Esophagus squamous epithelium (tissue), 5 donors: Measurements from ENCODE around the gene RABGAP1L. TPM values are rescaled to one million over a fixed set of nuclear protein-coding genes. Genes with fewer than 3 reads are reported as not detected.

Source experiments
- DNase-seq: peaks from one replicate; lab custom pipeline; 2025; lab: John Stamatoyannopoulos, UW
- H3K27ac ChIP-seq, 4 donors: fragments of 200-600 bp; sonication (generic); one replicate each; pipeline ENCODE4 v1.5.1; 2016 to 2019; ENCODE audit warnings: mild to moderate bottlenecking in 1 of 4
- H3K27me3 ChIP-seq, 4 donors: fragments of 200-600 bp; sonication (generic); 1 replicate in 3 of 4; 2 replicates in 1 of 4; pipeline versions ENCODE4 v1.5.1 to v1.6.0; 2017 to 2021; ENCODE audit warnings: antibody characterized with exemption in 1 of 4
- H3K36me3 ChIP-seq, 3 donors: fragments of 200-600 bp; sonication (generic); one replicate each; pipeline ENCODE4 v1.5.1; 2016 to 2019
- H3K4me1 ChIP-seq, 3 donors: fragments of 200-600 bp; sonication (generic); one replicate each; pipeline ENCODE4 v1.5.1; 2017 to 2019
- H3K4me3 ChIP-seq, 4 donors: fragments of 200-600 bp; sonication (generic); 1 replicate in 3 of 4; 2 replicates in 1 of 4; pipeline ENCODE4 v1.5.1; 2016 to 2019; ENCODE audit warnings: mild to moderate bottlenecking in 2 of 4, moderate library complexity in 1 of 4
- H3K9me3 ChIP-seq, 3 donors: fragments of 200-600 bp; sonication (generic); one replicate each; pipeline ENCODE4 v1.5.1; 2016 to 2019
- POLR2A ChIP-seq, 4 donors: fragments of 450-650 bp; IDR thresholded peaks; one replicate each; pipeline ENCODE4 v1.6.1; 2017; ENCODE audit warnings: antibody characterized with exemption in 4 of 4, mild to moderate bottlenecking in 4 of 4, moderate library complexity in 3 of 4
- WGBS, 2 donors: methylation state at CpG; one replicate each; pipeline ENCODE4 v1.1.5; 2018; 5-methylcytosine and 5-hydroxymethylcytosine counted together
- intact Hi-C: fragments of 100-400 bp; cut with DNase I; formaldehyde crosslinking; loops from one replicate; pipeline ENCODE4 v1.15.0; 2022
- total RNA-seq, 4 donors: library from RNA; depleted of rRNA; stranded (reverse); fragments of >200 nt; gene quantifications; one replicate each; pipeline ENCODE4 v1.1.0, GENCODE V29; 2016
- TF ChIP-seq, protein P1 (sequence below), 6 experiments: fragments of 450-650 bp in 4 of 6; fragments of 200-600 bp in 2 of 6; sonication (generic) in 2 of 6; IDR thresholded peaks; one replicate each; pipeline ENCODE4 v1.5.1; 2016 to 2019; ENCODE audit warnings: antibody characterized with exemption in 6 of 6, mild to moderate bottlenecking in 4 of 6, moderate library complexity in 4 of 6
- donor health status: DM: yes; HTN: yes; CAD: no.

RABGAP1L gene
- total RNA-seq, 4 donors from 2014 or later = 35.7 to 45.6 (median 41.0) TPM

DNA sequence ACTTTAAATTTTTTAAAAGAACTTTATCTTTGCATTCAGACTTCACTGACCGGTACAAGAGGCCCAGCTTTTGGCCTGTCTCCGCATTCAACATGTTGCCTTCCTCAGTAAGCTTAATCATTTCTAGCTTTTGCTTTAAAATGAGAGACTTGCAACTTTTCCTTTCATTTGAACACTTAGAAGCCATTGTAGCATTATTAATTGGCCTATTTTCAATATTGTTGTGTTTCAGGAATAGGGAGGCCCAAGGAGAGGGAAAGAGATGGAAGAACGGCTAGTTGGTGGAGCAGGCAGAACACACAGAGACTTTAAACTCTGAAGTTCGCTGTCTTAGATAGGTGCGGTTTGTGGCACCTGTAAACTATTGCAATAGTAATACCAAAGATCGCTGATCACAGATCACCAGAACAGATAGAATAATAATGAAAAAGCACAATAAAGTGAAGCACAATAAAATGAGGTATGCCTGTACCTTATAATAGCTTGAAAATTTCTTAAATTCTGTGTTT, 31.4 kb downstream of the RABGAP1L start:
- no peak for DNase-seq
- intact Hi-C loops = no loop called here
- H3K27ac ChIP-seq = no peak overlapping the region
- TF ChIP-seq POLR2A (IDR thresholded peaks at IDR 0.05) = no peak
- TF ChIP-seq, protein P1, sequence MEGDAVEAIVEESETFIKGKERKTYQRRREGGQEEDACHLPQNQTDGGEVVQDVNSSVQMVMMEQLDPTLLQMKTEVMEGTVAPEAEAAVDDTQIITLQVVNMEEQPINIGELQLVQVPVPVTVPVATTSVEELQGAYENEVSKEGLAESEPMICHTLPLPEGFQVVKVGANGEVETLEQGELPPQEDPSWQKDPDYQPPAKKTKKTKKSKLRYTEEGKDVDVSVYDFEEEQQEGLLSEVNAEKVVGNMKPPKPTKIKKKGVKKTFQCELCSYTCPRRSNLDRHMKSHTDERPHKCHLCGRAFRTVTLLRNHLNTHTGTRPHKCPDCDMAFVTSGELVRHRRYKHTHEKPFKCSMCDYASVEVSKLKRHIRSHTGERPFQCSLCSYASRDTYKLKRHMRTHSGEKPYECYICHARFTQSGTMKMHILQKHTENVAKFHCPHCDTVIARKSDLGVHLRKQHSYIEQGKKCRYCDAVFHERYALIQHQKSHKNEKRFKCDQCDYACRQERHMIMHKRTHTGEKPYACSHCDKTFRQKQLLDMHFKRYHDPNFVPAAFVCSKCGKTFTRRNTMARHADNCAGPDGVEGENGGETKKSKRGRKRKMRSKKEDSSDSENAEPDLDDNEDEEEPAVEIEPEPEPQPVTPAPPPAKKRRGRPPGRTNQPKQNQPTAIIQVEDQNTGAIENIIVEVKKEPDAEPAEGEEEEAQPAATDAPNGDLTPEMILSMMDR (IDR thresholded peaks at IDR 0.05) = no peak
- no peaks in the 10 kb centered on the region for H3K9me3 ChIP-seq
- WGBS, 2 donors = 84 to 87% methylated on average over 6 of the region's 6 CpGs
- peaks cover 0 to 10% (median 0%) of the 10 kb centered on the region in 3 donors for H3K4me1 ChIP-seq
- H3K4me3 ChIP-seq = no peak overlapping the region
- H3K27me3 ChIP-seq = no peaks in the 10 kb centered on the region
- H3K36me3 ChIP-seq = no peaks in the 10 kb centered on the region

DNA sequence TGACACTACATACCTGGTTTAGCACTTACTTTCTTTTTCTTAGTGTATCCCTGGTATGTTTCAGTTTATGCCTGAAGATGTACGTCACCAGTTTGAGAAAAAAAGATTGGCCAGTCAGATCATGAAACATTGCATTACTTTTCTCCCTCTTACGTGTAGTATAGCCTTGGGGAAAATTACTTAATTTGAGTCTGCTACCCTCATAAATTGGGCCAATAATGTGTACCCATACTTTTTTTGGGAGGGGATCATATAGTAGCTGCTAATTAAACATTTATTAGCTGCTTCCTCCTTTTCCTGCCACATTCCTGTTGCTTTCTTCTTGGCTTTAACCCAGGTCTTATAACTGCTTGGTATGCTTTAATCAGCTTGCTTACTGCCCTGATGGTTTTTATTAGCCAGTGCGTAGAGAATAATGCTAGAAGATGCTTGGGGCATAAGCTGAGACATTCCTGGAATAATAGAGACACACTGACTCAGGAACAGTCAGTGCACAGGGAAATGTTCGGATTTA, 32.1 kb downstream of the RABGAP1L start:
- DNase-seq = no peak
- no peaks in the 10 kb centered on the region for H3K36me3 ChIP-seq
- WGBS, 2 donors = 40 to 54% methylated on average over 4 of the region's 4 CpGs
- H3K4me1 ChIP-seq = peaks cover 0 to 10% (median 0%) of the 10 kb centered on the region in 3 donors
- no peak overlapping the region for H3K4me3 ChIP-seq
- no peaks in the 10 kb centered on the region for H3K9me3 ChIP-seq
- intact Hi-C loops = no loop called here
- no peak for TF ChIP-seq POLR2A (IDR thresholded peaks at IDR 0.05)
- TF ChIP-seq, protein P1 (IDR thresholded peaks at IDR 0.05) = no peak
- H3K27me3 ChIP-seq = no peaks in the 10 kb centered on the region
- H3K27ac ChIP-seq = no peak overlapping the region

DNA sequence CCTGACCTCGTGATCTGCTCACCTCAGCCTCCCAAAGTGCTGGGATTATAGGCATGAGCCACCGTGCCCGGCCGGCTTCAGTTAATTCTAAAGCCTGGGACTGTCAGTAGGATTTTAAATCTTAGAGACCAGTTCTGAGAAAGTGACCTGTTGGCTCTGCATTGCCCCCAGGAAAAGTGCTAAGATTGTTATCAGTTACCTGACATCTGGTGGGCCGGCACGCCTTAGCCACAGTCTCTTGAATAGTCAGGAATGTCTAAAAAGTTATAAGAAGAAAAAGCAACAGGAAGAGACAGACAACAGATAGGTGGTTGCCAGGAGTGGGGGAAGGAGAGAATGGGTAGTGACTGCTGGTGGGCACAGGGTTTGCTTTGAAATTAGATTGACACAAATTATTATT, 35.1 kb downstream of the RABGAP1L start:
- Histone ChIP-seq H3K9me3 (no peaks in the 10 kb centered on the region), H3K27ac (no peak overlapping the region), H3K4me3 (no peak overlapping the region), H3K4me1 (peaks cover 0 to 10% (median 0%) of the 10 kb centered on the region in 3 donors), H3K36me3 (no peaks in the 10 kb centered on the region), H3K27me3 (no peaks in the 10 kb centered on the region)
- TF ChIP-seq, protein P1 (IDR thresholded peaks at IDR 0.05) = no peak
- no peak for TF ChIP-seq POLR2A (IDR thresholded peaks at IDR 0.05)
- 86 to 91% methylated on average over 3 to 5 of the region's 6 CpGs for WGBS, 2 donors
- DNase-seq = no peak
- intact Hi-C loops = no loop called here

DNA sequence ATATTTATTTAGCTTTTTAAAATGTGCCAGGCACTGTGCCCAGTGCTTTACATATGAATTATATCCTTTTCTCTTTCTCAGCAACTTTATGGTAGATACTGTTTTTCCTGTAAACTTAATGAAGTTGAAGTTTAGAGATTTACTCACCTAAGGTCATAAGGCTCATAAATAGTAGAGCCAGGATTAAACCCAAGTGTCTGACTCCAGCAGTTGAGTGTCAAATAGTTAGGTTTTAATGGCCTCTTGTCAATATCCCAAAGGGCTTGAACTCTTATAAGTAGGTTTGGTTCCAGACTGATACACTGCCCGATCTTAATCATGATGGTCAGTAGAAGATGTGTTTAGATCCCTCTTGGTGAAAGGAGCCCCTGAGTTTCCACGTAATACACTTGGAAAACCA, 37.8 kb downstream of the RABGAP1L start:
- H3K27ac ChIP-seq = no peak overlapping the region
- no peak overlapping the region for H3K4me3 ChIP-seq
- WGBS, 2 donors = 95% methylated on average over 2 of the region's 2 CpGs

DNA sequence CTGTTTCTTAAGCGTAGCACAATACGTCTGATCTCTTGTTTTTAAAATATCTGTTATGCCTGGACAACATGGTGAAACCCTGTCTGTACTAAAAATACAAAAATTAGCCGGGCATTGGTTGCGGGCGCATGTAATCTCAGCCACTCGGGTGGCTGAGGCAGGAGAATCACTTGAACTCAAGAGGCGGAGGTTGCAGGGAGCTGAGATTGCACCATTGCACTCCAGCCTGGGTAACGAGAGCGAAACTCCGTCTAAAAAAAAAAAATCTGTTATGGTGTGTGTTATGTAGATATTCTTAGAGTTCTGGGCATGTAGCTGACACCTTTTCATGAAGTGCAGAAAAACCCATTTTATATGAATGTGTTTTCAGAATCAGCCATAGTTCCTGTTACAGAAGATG, 38.2 kb downstream of the RABGAP1L start:
- no peak overlapping the region for H3K27ac ChIP-seq
- H3K9me3 ChIP-seq = no peaks in the 10 kb centered on the region

More for the DNA sequence above, 37.8 kb downstream of the RABGAP1L start:
- TF ChIP-seq, protein P1 (IDR thresholded peaks at IDR 0.05) = no peak
- TF ChIP-seq POLR2A (IDR thresholded peaks at IDR 0.05) = no peak
- no peaks in the 10 kb centered on the region for H3K36me3 ChIP-seq
- intact Hi-C loops = no loop called here
- H3K27me3 ChIP-seq = no peaks in the 10 kb centered on the region
- H3K9me3 ChIP-seq = no peaks in the 10 kb centered on the region
- no peak for DNase-seq
- H3K4me1 ChIP-seq = no peaks in the 10 kb centered on the region

More for the DNA sequence above, 38.2 kb downstream of the RABGAP1L start:
- intact Hi-C loops = no loop called here
- Histone ChIP-seq H3K27me3 (no peaks in the 10 kb centered on the region), H3K36me3 (no peaks in the 10 kb centered on the region), H3K4me3 (no peak overlapping the region), H3K4me1 (no peaks in the 10 kb centered on the region)
- no peak for DNase-seq
- no peak for TF ChIP-seq POLR2A (IDR thresholded peaks at IDR 0.05)
- TF ChIP-seq, protein P1 (IDR thresholded peaks at IDR 0.05) = no peak
- 92 to 96% methylated on average over 10 of the region's 10 CpGs for whole genome bisulfite sequencing, 2 donors
